Epithelial cell of proximal tubule (primary cell): ENCODE measurements around the gene CELF4. TPM values are rescaled to one million over a fixed set of nuclear protein-coding genes. Genes with fewer than 3 reads are reported as not detected.

Experiments
- DNase-seq: peaks from one replicate; pipeline ENCODE4 v3.0.0-alpha.2; 2011; ENCODE audit warnings: low read depth
- H3K4me3 ChIP-seq: 2 replicates; pipeline ENCODE4 v1.5.1; 2011; ENCODE audit warnings: low read depth, mild to moderate bottlenecking, low read length
- total RNA-seq: library from RNA; depleted of rRNA; stranded (reverse); fragments of >200 nt; gene quantifications from 2 replicates; pipeline ENCODE4 v1.2.3, GENCODE V29; 2015
- TF ChIP-seq, protein P1 (sequence below): conservative IDR thresholded peaks from 2 replicates; pipeline ENCODE4 v1.5.1; 2012; ENCODE audit warnings: low read depth, mild to moderate bottlenecking, low read length

Gene CELF4
- total RNA-seq, 1 donor from 2014 or later = not detected

DNA sequence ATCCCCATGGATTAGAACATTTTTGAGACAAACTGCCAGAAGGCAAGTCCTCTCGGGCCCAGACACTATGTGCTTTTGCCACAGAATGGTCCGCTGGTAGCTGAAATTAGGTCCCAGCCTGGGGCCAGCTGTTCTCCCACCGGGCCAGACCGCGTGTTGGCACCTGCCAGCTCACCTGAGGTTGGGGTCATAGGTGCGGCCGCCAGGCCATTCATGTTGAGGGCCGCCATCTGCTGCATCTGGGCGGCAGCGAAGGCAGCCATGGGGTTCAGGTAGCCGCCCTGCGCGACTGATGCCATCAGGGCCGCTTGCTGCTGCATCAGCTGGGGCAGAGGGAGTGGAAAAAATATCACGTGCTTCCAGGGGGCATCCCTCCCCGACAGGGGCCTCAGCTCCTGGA is 292.8 kb downstream of the CELF4 start:
- H3K4me3 ChIP-seq = no peak overlapping the region
- TF ChIP-seq, protein P1, sequence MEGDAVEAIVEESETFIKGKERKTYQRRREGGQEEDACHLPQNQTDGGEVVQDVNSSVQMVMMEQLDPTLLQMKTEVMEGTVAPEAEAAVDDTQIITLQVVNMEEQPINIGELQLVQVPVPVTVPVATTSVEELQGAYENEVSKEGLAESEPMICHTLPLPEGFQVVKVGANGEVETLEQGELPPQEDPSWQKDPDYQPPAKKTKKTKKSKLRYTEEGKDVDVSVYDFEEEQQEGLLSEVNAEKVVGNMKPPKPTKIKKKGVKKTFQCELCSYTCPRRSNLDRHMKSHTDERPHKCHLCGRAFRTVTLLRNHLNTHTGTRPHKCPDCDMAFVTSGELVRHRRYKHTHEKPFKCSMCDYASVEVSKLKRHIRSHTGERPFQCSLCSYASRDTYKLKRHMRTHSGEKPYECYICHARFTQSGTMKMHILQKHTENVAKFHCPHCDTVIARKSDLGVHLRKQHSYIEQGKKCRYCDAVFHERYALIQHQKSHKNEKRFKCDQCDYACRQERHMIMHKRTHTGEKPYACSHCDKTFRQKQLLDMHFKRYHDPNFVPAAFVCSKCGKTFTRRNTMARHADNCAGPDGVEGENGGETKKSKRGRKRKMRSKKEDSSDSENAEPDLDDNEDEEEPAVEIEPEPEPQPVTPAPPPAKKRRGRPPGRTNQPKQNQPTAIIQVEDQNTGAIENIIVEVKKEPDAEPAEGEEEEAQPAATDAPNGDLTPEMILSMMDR = no peak
- no peak for DNase-seq

DNA sequence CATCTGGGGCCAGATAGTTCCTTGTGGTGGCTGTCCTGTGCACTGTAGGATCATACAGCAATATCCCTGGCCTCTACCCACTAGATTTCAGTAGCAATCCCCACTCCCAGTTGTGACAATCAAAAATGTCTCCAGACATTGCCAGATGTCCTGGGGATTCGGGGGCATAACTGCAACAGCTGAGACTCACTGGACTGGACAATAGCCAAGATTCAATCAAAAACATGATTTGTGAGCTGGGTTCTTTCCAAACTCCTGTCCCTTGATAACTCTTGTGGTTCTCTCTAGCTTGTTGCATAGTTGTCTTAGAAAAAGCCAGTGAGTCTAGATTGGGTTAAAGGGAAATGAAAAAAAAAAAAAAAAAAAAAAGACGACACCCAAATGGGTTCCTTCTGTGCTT is 293.4 kb downstream of the CELF4 start:
- no peak overlapping the region for H3K4me3 ChIP-seq
- TF ChIP-seq, protein P1 = no peak
- DNase-seq = no peak

DNA sequence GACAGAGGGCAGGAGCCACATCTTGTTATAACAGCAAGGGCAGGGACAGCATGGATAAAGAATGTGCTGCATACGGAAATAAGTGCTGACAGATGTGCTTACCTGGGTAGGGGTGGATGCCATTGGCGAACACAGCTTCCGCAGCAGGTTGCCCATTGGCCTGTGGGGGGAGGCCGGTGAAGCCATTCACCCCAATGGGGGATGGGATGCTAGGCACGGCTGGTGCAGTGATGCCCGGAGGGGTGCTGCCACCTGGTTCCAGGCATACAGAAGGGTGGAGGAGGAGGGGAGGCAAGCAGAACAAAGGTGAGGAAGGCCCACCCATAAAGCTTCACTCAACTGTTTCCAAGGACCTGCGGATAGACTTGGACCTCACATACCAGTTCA is 294.9 kb downstream of the CELF4 start:
- no peak overlapping the region for H3K4me3 ChIP-seq
- DNase-seq = no peak

DNA sequence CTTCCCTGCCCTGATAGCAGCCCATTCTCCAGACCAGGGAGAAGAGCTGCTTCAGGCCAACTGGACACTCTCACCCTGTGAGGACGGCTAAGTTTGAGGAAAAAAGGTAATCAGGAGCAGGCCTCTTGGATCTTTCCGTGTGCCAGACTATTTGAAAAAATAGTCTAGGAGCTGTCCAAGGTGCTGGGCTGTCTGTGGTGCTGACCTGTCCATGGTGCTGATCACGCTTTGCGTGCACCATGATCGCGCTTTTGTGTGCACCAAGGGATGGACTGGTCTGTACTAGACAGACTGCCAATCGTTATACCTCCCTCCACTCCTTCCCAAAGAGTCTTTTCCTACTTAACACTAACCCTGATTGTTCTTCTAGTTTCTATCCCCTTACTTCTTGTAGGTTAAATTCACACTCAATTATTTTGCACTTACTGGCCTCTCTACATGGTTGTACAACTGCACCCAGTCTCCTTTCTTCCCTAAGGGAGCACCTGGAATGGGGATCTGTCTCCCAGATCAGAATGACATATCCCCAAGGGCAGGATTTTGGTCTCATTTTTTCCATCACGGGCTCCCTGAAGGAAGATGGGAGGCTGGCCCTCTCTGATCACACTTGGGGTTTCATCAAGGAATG is 295.4 kb downstream of the CELF4 start:
- no peak overlapping the region for H3K4me3 ChIP-seq
- no peak for DNase-seq
- TF ChIP-seq, protein P1 = no peak

More for the DNA sequence above, 294.9 kb downstream of the CELF4 start:
- TF ChIP-seq, protein P1 = no peak

DNA sequence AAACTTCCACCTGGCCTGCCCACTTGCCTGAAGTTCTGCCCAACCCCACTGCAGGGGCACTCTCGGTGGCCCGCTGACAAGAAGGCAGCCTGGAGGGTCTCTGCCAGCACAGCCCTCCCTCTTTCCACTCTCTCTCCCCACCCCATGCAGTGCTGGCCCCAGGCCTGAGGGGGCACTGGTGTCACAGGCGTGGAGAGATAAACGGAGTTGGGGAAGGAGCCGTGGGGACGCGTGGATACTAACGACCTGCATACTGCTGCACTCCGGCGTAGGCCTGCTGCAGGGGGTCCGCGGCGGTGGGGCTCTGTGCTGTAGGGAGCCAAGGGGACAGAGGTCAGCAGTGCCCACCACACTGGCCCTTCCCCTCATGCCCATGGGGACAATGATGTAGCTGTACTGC is 299.3 kb downstream of the CELF4 start:
- DNase-seq = no peak
- no peak overlapping the region for H3K4me3 ChIP-seq
- TF ChIP-seq, protein P1 = peak; percentile 29

DNA sequence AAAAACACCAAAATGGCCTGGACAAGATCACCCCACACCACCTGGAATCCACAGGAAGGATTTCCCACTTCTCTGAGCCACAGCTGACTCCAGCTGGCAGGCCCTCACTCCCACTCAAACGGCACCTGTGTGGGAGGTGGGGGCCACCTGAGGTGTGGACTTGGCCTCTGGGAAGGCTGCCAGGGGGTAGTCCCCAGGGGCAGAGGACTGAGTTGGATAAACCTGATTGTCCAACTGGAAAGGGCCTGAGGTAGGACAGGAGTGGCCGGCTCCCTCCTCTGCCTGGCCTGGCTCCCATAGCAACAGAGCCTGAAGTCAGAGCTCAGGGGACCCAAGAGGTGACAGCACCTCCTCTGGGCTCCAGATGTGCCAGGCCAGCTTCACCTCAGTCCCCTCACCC is 300.2 kb downstream of the CELF4 start:
- no peak for DNase-seq

More for the DNA sequence above, 300.2 kb downstream of the CELF4 start:
- H3K4me3 ChIP-seq = no peak overlapping the region
- TF ChIP-seq, protein P1 = no peak
